Neural progenitor cell (in vitro differentiated cells): ENCODE data around the gene SYNDIG1L.

Experiments used
- EZH2 ChIP-seq: fragments of 200-600 bp; sonication (generic); IDR thresholded peaks from 2 replicates; pipeline ENCODE4 v1.6.1; 2017; ENCODE audit warnings: antibody characterized with exemption, mild to moderate bottlenecking, moderate library complexity
- EZH2phosphoT487 ChIP-seq: fragments of 200-600 bp; sonication (generic); IDR thresholded peaks from 2 replicates; pipeline ENCODE4 v1.6.1; 2017; ENCODE audit warnings: antibody characterized with exemption
- TF ChIP-seq, protein P1 (sequence below): fragments of 200-600 bp; sonication (generic); IDR thresholded peaks from 2 replicates; pipeline ENCODE4 v1.5.1; 2017; ENCODE audit warnings: antibody characterized with exemption, mild to moderate bottlenecking

DNA sequence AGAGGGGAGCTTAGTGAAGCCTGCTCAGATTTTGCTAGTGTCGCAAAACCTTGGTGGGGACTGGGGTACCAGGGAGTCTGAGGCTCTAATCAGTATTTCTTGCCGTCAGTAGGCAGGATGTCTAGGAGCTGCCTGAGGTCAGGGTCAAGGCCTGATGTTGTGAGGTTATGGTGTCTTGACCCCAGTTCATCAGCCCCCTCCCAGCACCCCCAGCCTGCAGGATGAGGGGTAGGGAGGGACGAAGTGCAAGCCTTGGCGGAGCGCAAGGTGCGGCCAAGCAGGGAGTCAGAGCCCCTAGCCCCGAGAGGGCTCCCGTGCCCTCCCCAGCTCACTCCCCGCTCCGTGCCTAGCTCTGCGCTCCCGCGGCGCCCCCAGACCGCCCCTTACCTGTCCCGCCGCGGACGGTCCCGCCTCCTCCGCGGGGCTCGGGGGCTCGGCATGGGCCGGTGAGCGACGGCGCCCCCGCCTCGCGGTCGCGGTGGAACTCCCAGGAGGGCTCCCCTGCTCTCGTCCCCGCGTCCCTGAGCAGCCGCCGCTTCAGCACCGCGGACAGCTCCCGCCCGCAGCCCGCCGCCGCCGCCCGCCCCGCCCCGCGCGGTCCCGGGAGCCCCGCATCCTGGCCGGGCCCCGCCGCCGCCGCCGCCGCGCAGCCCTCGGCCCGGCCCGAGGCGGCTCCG lies 347 bp downstream of the SYNDIG1L start:
- TF ChIP-seq, protein P1, sequence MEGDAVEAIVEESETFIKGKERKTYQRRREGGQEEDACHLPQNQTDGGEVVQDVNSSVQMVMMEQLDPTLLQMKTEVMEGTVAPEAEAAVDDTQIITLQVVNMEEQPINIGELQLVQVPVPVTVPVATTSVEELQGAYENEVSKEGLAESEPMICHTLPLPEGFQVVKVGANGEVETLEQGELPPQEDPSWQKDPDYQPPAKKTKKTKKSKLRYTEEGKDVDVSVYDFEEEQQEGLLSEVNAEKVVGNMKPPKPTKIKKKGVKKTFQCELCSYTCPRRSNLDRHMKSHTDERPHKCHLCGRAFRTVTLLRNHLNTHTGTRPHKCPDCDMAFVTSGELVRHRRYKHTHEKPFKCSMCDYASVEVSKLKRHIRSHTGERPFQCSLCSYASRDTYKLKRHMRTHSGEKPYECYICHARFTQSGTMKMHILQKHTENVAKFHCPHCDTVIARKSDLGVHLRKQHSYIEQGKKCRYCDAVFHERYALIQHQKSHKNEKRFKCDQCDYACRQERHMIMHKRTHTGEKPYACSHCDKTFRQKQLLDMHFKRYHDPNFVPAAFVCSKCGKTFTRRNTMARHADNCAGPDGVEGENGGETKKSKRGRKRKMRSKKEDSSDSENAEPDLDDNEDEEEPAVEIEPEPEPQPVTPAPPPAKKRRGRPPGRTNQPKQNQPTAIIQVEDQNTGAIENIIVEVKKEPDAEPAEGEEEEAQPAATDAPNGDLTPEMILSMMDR: no peak
- no peak for TF ChIP-seq EZH2
- no peak for TF ChIP-seq EZH2phosphoT487
